Astrocyte of the cerebellum (primary cell): ENCODE results near the gene MSMB.
"Not testable (repeated sequence)": the region's sequence is repeated elsewhere in the genome, so short reads cannot be mapped to it uniquely, and the experiment has no call there.

Source experiments
- DNase-seq: peaks from one replicate; pipeline ENCODE4 v3.0.0-alpha.2; 2011; ENCODE audit warnings: low read depth
- H3K4me3 ChIP-seq: 2 replicates; pipeline ENCODE4 v1.5.1; 2011; ENCODE audit warnings: mild to moderate bottlenecking, low read depth, low read length, moderate library complexity
- CTCF ChIP-seq: IDR thresholded peaks from 2 replicates; pipeline ENCODE4 v1.5.1; 2012; ENCODE audit warnings: low read length, low read depth, moderate library complexity, mild to moderate bottlenecking; ENCODE audit errors: missing control alignments
- in situ Hi-C: cut with HindIII; loops from 2 replicates; pipeline ENCODE4 v1.10.0; 2017; ENCODE audit warnings: low sequenced_read_pairs

Gene MSMB

GRCh38 chr10:46069771-46070463 lies 23.8 kb upstream of the MSMB start:
- TF ChIP-seq CTCF = no peak
- in situ Hi-C loops = no loop called here
- H3K4me3 ChIP-seq = no peak overlapping the region
- DNase-seq = no peak

GRCh38 chr10:46068905-46069304 lies 22.8 kb upstream of the MSMB start:
- in situ Hi-C loops = no loop called here
- no peak for DNase-seq
- TF ChIP-seq CTCF = no peak
- no peak overlapping the region for H3K4me3 ChIP-seq

DNA sequence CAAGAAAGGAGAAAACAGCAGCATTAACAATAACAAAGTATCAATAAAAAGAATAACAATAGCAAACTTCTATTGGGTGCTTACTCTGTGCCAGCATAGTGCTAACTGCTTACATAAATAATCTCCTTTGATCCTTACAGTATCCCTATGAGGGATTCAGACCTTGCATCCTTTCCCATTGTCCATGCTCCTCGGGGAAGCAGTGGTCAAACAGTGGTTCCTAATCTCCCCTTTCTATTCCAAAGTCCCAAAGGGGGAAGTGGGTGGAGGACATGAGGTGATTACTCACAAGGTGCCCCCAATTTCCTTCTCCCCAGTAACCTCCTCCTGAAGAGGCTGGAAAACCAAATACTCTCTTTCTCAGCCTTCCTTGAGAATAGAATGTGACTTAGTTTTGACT lies 22.0 kb upstream of the MSMB start:
- DNase-seq = no peak
- no peak for TF ChIP-seq CTCF
- in situ Hi-C loops = no loop called here

DNA sequence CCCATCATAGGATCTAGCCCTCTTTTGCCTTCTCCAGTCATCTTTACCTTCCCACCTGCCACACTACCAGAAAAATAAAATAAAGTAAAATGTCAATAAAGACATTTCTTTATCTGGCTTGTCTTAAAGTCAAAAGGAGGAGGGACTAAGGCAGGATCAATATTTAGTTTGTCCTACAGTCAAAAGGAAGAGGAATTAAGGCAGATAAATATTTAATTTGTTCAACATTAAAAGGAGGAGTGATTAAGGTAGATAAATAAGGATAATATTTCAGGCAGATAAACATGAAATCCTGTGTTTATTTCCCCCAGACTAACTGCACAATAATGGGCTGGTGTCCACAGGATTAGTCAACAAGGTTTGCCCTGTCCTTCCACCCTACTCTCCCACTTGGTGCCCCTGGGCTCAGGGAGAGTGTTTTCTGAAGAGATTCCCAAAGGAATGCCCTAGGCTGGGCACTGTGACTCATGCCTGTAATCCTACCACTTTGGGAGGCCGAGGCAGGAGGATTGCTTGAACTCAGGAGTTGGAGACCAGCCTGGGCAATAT lies 18.3 kb upstream of the MSMB start:
- in situ Hi-C loops = no loop called here
- TF ChIP-seq CTCF = no peak
- DNase-seq = no peak
- no peak overlapping the region for H3K4me3 ChIP-seq

More for the DNA sequence above, 22.0 kb upstream of the MSMB start:
- no peak overlapping the region for H3K4me3 ChIP-seq

GRCh38 chr10:46062723-46063428 lies 16.8 kb upstream of the MSMB start:
- TF ChIP-seq CTCF = no peak
- no peak overlapping the region for H3K4me3 ChIP-seq
- in situ Hi-C loops = no loop called here
- DNase-seq = no peak

GRCh38 chr10:46060706-46061105 lies 14.6 kb upstream of the MSMB start:
- in situ Hi-C loops = no loop called here
- no peak for DNase-seq
- H3K4me3 ChIP-seq = no peak overlapping the region
- TF ChIP-seq CTCF = no peak

DNA sequence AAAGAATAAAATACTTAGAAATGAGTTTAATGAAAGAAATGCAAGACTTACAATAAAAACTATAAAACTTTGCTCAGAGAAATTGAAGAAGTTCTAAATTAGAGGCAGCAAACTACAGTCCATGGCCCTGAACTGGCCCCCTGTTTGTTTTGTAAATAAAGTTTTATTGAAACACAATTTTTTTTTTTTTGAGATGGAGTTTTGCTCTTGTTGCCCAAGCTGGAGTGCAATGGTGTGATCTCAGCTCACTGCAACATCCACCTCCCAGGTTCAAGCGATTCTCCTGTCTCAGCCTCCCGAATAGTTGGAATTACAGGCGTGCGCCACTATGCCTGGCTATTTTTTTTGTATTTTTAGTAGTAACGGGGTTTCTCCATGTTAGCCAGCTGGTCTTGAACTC lies 11.9 kb upstream of the MSMB start:
- in situ Hi-C loops, H3K4me3 ChIP-seq, DNase-seq: not testable (repeated sequence)
